COR-L47 (cell line): Measurements from ENCODE around the gene AVPI1.
"Not testable (repeated sequence)": the region's sequence is repeated elsewhere in the genome, so short reads cannot be mapped to it uniquely, and the experiment has no call there.

Experiments used
- DNase-seq: peaks from one replicate; lab custom pipeline; 2025; lab: John Stamatoyannopoulos, UW

AVPI1 gene

DNA sequence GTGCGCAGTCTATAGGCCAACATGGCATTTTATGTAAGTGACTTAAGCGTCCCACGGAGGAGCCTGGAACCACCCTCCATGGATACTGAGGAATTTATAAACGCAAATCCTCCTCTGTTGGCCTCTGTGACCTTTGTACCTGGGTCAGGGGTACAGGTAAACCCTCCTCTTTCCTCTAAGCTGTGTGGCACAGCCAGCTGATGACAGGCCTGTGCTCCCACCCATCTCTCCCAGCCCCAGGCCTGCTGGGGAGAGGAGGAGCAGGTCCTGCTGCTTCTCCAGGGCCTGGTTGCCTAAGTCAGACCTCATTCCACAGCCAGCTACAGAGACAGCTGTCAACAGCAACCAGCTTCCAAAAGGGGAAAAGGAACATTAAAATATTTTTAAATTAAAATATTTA, 5.0 kb downstream of the AVPI1 start:
- DNase-seq = no peak

DNA sequence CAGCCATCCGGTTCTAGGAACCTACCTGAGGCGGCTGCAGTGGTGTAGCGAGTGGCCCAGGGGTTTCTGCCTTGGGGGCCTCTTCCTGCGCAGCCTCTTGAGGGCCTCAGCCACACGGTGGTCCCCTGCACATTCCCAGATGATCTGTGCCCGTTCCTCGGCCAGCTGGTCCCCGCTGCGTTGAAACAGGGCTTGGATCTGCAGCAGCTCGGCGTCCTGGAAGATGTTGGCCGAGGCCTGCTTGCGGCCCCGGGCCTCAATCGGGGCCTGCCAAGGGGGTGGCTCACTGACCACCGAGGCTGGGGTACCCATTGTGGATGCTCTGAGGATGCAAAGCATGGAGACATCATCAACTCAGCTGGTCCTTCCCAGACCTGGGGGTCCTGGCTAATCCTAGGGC, 7.4 kb downstream of the AVPI1 start:
- no peak for DNase-seq

DNA sequence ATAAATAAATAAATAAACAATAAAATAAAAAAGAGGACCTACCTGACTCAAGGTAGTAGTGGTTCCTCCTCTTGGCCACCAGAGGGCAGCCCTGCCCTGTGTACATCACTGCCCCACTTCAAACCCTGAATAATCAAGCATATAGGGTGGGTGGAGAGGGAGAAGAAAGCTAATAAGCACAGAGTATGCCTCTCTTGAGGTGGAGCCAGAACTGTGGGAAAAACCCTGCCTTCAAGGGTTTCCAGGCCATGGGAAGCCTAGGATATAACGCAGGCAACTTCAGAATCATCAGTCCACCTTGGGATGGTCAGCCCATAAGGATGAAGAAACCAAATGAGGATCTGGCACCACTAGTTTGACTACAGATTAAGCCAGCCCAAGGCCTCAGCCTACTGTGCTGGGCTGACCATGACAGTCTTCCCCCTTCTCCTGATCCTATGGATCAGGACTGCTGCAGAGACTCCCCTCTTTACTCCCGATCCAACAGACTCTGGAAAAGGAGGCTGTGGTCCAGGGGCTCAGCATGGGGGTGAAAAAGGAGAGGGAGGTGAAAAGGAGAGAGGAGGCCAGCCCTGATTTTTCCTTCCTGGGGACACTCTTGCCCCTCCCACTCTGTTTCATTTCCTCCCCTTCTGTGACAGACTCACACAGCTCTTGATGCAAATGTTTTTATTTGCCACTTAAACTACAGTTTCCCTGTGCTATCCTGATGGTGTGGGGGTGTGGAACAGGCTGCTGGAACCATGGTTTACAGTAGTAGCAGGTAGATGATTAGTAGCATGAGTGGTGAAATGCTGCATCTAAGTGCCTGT, 10.1 kb downstream of the AVPI1 start:
- DNase-seq = peak; percentile 9

DNA sequence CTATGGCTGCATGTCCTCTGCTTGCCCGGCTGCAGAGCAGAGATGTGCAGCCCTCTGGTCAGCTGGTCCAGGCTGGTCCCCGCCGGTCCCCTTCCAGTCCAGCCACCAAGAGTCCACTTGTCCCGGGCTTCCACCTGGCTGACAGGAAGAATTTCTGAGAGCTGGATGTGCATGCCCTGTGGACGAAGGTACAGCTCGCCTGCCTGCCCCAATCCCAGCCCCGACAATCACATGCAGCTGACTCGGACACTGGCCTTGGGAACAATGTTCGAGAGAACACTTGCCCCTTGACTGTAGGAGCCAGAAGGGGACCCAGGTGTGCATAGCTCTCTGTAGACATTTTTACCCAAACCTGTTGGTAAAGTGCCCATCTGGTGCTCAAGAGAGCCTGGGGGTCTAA, 11.8 kb downstream of the AVPI1 start:
- no peak for DNase-seq

DNA sequence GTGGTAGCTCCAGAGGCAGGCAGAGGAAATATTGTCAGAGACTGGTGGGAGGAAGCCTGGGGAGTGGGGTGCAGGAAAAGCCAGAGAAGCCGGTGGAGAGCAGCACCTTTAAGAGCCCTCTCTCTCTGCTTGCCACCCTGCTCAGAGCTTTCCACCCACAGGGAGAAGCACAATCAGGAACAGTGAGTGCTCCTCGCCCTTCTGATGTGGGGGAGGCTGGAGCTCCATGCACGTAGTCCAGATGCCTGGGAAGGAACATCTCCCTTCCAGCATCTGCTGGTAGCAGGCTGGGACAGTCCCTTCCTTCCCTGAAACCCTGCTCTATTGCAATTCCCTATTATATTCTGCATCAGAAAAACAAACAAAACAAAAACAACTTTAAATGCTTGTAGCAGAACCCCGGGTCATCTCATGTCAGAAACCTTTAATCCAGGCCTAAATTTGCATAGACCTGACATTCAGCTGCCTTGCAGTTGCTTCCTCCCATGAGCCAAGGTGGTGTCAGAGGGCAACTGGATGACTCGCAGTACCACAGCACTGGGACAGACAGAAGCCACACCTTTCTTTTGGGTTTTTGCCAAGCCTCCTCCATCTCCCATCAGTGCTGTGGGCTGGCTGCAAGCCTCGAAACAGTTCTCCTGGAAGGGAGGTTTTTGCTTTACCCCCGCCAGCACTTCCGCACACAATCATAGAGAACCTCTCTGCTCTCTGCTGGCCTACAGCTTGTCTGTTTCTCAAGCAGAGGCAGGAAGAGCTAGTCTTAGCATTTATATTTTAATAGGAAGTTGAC, 13.1 kb downstream of the AVPI1 start:
- no peak for DNase-seq

DNA sequence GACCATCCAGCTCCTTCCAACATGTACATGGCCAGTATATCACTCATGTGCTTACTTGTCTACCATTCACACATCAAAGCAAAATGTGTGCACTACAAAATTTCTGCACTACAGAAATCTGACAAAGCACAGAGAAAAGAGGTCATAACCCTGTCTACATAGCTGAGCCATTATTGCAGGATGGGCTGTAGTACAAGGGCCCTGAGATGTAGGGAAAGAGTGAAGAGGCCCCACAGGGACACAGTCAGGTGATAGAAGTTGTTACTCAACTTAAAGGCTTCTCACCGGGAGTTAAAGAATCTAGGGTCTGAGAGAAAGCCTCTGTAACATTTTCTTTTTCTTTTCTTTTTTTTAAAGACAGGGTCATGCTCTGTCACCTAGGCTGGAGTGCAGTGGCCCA, 17.5 kb downstream of the AVPI1 start:
- no peak for DNase-seq

DNA sequence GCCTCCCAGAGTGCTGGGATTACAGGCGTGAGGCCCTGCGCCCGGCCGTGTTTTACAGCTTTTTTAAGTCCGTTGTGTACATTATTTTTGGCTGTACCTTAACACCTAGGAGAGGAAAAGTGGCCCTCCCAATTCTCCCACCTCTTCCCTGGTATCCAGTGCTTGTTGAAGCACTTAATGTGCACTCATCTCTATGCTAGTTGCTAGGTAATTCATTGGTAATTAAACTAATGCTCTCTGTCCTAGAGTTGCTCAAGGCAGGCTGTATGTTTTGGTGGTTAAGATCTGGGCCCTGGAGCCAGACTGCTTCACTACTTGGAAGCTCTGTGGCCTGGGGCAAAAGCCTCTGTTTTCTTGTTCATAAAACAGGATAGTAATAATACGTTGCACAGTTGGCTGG, 19.6 kb downstream of the AVPI1 start:
- DNase-seq = no peak

DNA sequence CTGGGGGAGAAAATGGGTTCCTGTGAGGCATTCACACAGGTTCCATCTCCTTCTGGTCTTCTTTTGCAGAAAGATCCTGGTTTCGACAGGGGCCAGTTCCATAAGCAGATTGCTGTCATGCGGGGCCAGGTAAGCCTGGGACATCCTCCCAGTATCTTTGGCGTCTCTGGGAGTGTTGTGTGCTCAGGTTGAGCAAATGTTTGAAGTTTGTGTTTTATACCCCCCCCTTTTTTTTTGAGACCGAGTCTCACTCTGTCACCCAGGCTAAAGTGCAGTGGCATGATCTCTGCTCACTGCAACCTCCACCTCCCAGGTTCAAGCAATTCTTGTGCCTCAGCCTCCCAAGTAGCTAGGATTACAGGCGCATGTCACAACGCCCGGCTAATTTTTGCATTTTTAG, 20.0 kb downstream of the AVPI1 start:
- no peak for DNase-seq

DNA sequence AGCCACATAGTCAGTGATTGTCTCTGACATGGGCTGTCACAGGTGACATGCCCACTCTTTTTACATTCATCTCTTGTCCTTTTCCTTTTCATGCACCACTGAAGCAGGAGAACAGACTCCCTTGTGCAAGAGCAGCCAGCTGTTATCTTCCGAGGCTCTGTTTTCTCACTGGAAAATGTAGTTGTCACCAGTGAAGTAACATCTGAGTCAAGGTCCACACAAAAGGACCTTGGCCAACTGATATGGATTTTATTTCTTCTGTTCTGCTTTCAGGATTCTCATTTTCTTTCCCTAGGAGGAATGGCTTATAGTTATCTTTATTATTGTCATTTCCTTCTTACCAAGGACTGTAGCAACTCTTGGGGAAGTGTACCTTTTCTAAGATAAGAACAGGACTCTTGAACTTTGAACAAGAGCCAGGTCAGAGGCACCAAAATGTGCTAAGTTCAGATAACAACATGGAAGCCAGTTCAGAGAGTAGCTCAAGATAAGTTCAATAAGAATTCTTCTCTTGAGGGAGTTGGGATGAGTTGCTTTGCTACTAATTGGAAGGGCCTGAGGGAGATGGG, 22.7 kb downstream of the AVPI1 start:
- DNase-seq = no peak

DNA sequence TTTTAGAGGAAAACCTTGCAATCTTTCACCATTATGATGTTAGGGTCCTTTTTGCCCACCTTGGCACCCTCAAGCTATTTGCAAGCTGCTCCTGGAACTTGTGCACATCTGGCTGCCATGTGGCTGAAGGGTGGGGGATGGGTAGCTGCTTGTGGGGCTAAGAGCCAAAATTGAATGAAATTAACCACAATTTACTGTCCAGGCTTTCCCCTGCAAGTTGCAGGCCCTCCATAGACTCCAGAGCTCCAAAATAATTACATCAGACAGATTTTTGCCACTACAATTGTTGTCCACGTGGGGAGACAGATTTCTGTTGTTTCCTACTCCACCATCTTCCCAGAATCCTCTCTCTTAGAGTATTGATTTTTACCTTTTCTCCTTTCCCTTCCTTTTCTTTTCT, 27.5 kb downstream of the AVPI1 start:
- DNase-seq = no peak

DNA sequence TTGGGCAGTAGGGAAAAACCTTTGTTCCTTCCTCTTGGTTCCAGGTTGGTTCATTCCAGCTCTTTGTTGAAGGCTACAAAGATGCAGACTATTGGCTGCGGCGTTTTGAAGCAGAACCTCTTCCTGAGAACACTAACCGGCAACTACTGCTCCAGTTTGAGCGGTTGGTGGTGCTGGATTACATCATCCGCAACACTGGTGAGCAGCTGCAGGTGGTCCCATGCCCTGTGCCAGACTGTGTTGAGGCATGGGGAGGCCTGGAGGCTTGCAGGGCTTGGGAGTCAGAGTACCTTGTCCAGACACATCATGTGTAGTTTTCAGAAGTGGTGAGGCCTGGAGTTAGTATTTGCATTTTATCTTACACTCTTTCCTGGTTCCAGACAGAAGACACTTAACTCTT, 30.3 kb downstream of the AVPI1 start:
- no peak for DNase-seq

DNA sequence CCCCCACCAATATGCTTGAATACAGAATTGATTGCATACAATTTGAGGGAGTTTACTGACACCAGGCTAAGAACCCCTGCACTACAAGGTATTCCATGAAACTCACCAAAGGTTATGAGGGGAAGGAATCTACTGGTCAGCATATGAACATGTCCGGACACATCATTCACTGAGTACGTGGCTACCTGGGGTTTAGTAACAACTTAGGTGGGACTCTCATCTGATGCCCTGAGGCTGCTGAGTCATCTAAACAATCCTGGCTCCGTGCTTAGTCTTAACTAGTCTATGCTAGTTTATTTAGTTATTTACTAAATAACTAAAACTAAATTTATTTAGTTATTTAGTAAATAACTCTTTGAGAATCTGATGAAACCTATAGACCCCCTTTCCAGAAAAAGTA, 35.3 kb downstream of the AVPI1 start:
- no peak for DNase-seq

DNA sequence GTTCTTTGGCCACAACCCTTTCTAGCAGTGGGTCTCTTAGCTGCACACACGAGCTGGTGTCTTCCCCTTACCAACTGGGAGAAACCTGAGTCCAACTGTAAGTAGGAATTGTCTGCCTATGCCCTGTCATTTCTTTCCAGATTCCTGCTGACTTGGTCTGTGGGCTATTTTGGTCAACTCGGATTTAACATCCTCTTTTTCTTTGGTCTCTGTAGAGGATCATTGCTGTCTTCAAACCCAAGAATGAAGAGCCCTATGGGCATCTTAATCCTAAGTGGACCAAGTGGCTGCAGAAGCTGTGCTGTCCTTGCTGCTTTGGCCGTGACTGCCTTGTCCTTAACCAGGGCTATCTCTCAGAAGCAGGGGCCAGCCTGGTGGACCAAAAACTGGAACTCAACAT, 36.3 kb downstream of the AVPI1 start:
- DNase-seq = no peak

DNA sequence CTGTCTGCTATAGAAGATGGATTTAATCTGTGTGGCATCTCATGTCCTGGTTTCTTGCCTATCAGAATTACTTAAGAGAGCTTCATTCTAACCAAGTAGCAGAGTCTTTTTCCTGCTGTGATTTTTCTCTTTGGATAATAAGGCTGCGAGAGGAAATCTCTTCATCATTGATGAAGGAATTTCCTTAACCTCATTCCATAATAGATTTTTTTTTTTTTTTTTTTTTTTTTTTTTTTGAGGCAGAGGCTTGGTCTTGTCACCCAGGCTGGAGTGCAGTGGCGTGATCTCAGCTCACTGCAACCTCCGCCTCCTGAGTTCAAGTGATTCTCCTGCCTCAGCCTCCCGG, 37.7 kb downstream of the AVPI1 start:
- not testable (repeated sequence) for DNase-seq

DNA sequence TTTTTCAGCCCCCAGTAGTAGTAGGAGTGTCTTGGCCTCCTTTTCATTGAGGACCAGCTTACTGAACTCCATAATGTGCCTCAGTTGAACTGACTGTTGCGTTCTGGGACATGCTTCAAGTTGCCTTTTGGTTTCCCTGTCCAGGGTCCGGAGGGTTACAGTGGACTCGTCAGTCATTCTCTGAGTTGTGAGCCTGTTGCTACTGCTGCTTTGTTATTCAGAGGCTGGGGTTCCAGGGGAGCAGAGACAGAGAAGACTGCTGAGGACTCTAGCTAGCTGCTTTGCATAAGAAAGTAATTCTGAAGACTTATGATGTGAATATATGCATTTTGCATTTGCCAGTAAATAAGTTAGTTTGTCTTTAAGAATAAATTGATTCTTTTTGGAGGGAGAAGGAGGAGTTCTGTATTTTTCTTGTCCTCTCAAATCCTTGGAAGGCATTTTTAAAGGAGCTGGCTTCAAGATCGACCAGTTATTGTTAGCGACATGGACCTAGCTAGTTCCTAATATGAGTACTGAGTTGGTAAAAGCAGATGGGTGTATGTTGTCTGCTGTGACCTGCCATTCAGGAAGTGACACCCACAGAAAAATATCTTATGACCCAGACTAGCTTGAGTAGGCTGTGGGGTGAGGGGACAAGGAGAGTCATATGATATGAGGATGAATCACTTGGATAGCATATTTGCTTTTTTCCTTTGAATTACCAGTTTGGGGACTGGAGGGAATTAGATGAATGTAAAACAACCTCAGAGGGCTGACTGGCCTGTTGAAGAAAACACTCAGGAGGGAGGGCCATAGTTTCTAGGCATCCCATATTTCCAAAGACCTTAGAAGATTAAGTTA, 38.3 kb downstream of the AVPI1 start:
- no peak for DNase-seq

DNA sequence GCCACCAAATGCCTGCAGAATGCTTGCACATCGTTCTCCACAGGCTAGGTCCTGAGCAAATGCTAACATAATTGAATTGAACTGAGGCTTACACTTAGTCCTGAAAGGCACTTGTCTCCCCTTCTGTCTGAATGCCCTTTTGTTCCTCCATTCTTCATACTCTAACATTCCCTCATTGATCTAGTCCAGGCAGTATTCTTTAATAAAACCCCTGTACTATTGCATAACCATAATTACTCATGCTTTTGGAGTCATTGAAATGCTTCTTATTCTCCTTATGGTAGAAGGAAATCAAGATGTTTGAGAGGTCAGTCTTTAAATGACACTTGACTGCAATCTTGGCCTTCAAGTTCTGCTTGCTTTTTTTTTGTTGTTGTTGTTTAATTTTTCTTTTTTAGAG, 39.5 kb downstream of the AVPI1 start:
- DNase-seq = no peak

DNA sequence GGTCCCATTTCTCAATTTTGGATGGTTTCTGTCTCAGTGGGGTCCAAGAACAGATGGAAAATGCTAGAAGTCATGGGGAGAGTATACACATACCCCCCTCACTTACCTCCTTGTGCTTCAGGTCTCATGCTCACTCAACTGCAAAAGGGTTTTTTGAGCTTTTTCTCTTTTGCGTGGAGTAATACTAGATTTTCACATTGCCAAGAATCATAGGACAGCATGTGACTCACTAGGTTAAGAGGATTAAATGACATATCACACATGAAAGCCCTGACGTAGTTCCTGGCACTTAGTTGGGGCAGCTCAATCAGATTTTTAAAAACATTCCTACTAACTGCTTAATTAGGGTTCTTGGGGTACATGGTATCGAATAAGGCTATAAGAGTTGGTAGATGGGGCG, 42.1 kb downstream of the AVPI1 start:
- no peak for DNase-seq

DNA sequence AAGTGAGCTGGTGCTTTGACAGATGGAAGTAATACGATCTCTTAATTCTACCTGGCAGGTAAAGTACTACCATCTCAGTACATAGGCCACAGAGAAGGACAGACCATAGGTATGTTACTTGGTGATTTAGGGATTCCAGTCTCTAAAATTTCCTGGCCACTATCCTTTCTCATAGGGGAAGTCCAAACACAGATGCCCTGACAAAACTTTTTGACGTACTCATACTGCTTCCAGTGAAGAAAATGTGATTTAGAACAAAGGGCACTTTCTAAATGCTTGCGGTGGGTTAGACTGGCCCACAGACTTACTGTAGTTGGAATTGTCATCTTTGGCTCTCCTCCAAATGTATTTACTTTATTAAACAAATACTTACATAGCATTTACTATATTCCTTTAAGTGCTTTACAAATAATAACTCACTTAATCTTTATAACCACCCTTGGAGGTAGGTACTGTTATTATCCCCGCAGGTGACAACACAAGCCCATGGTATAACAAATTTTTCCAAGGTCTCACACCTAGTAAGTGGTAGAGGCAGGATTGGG, 43.5 kb downstream of the AVPI1 start:
- no peak for DNase-seq

DNA sequence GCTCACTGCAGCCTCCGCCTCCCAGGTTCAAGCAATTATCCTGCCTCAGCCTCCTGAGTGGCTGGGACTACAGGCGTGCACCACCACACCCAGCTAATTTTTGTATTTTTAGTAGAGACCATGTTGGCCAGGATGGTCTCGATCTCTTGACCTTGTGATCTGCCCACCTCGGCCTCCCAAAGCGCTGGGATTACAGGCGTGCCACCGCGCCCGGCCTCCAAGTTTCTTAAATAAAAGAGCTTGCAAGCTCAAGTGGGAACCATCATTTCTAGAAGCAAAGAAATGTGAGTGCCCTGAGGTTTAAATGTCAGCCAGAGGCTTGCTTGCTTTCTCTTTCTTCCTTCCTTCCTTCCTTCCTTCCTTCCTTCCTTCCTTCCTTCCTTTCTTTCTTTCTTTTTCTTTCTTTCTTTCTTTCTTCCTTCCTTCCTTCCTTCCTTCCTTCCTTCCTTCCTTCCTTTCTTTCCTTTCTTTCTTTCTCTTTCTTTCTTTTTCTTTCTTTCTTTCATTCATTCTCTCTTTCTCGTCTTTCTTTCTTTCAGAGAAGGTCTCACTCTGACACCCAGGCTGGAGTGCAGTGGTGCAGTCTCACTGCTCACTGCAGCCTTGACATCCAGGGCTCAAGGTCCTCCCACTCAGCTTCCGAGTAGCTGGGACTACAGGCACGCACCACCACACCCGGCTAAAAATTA, 44.4 kb downstream of the AVPI1 start:
- DNase-seq = not testable (repeated sequence)

DNA sequence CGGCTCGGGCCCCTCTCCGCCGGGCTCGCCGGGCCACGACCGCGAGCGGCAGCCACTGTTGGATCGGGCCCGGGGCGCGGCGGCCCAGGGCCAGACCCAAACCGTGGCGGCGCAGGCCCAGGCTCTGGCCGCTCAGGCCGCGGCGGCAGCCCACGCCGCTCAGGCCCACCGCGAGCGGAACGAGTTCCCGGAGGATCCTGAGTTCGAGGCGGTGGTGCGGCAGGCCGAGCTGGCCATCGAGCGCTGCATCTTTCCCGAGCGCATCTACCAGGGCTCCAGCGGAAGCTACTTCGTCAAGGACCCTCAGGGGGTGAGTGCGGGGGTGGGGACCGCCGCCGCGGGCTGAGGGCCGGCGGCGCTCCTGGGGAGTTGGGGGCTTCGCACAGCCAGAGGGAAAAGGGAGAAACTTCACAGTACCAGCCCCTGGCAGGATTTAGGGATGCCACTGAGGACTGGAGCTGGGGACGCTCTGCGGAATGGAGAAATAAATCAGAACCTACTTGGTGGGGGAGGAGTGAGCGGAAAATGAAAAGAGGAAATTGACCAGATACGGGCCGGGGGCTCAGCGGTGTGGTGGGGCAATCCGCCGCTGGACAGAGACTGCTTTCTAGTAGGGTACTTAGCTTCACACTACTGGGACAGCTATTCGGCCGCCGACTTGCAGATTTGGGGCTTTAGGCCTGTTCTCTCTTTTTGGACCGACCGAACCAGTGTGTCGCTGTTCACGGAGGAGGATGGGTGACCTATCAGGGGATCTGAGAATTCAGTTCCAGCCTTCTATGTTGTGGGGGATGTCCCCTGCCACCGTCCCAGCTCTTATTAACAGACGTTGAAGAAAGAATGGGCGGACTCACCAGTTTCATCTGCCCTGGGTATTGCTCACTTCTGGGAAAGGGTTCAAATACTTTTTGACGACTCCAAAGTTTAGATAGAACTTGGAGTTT, 45.9 kb downstream of the AVPI1 start:
- DNase-seq = no peak
